ENCODE results near the gene PIH1D1. TPM values are rescaled to one million over a fixed set of nuclear protein-coding genes. Genes with fewer than 3 reads are reported as not detected.
A peak's percentile ranks its signal among the peaks of the same experiment; 100 is the strongest.

PIH1D1 gene
- total and polyA plus RNA-seq, 7 donors, result 62.9 to 105 (median 72.8) TPM

GRCh38 chr19:49422407-49423070, 29.1 kb downstream of the PIH1D1 start:
- peak overlapping the region in 2 of 4 donors; percentile 11 to 16 for H3K4me3 ChIP-seq
- peaks cover 0 to 29% (median 27%) of the 10 kb centered on the region in 4 donors for H3K4me1 ChIP-seq
- no peaks in the 10 kb centered on the region for H3K9me3 ChIP-seq
- intact Hi-C loops (cut with DNase I), result no loop called here
- 3 to 4% methylated on average over 58 of the region's 58 CpGs for WGBS, 2 donors
- peaks cover 66 to 100% (median 98%) of the 10 kb centered on the region in 3 donors for H3K27me3 ChIP-seq
- no peak for DNase-seq
- H3K27ac ChIP-seq, result no peak overlapping the region
- no peaks in the 10 kb centered on the region for H3K36me3 ChIP-seq
- TF ChIP-seq, protein P1, sequence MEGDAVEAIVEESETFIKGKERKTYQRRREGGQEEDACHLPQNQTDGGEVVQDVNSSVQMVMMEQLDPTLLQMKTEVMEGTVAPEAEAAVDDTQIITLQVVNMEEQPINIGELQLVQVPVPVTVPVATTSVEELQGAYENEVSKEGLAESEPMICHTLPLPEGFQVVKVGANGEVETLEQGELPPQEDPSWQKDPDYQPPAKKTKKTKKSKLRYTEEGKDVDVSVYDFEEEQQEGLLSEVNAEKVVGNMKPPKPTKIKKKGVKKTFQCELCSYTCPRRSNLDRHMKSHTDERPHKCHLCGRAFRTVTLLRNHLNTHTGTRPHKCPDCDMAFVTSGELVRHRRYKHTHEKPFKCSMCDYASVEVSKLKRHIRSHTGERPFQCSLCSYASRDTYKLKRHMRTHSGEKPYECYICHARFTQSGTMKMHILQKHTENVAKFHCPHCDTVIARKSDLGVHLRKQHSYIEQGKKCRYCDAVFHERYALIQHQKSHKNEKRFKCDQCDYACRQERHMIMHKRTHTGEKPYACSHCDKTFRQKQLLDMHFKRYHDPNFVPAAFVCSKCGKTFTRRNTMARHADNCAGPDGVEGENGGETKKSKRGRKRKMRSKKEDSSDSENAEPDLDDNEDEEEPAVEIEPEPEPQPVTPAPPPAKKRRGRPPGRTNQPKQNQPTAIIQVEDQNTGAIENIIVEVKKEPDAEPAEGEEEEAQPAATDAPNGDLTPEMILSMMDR (IDR thresholded peaks at IDR 0.05), result peak in 1 of 4 experiments; percentile 10
- TF ChIP-seq POLR2A (IDR thresholded peaks at IDR 0.05), result no peak

DNA sequence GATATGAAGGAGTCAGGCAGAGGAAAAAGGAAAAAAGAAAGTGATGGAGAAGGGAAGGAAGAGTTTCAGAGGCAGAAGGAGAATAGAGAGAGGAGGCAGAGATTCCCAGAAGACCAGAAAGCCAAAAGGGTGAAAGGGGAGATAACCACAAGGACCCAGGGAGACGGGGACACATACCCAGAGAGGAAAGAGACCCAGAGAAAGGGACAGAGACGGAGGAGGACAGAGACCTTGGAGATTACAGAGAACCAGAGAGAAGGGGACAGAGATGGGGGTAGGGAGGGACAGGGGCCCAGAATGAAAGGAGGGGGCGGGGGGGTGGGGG, 29.8 kb downstream of the PIH1D1 start:
- H3K36me3 ChIP-seq, result no peaks in the 10 kb centered on the region
- no peak overlapping the region for H3K27ac ChIP-seq
- peaks cover 59 to 100% (median 97%) of the 10 kb centered on the region in 3 donors for H3K27me3 ChIP-seq
- H3K9me3 ChIP-seq, result no peaks in the 10 kb centered on the region
- 25 to 34% methylated on average over 3 of the region's 3 CpGs for WGBS, 2 donors
- DNase-seq, result no peak
- intact Hi-C loops (cut with DNase I), result no loop called here
- H3K4me1 ChIP-seq, result peaks cover 0 to 29% (median 27%) of the 10 kb centered on the region in 4 donors
- TF ChIP-seq, protein P1 (IDR thresholded peaks at IDR 0.05), result no peak
- TF ChIP-seq POLR2A (IDR thresholded peaks at IDR 0.05), result no peak
- TF ChIP-seq EP300 (IDR thresholded peaks at IDR 0.05), result no peak
- no peak for TF ChIP-seq POLR2AphosphoS5 (IDR thresholded peaks at IDR 0.05)
- H3K4me3 ChIP-seq, result no peak overlapping the region

- no peak for DNase-seq
- WGBS, 2 donors, result 10% methylated on average over 48 of the region's 48 CpGs
- TF ChIP-seq, protein P1 (IDR thresholded peaks at IDR 0.05), result no peak
- TF ChIP-seq POLR2A (IDR thresholded peaks at IDR 0.05) (no peak), EP300 (IDR thresholded peaks at IDR 0.05) (no peak), POLR2AphosphoS5 (IDR thresholded peaks at IDR 0.05) (no peak)
- no peaks in the 10 kb centered on the region for H3K9me3 ChIP-seq
- intact Hi-C loops (cut with DNase I), result no loop called here
- H3K27me3 ChIP-seq, result peaks cover 53 to 100% (median 95%) of the 10 kb centered on the region in 3 donors
- H3K27ac ChIP-seq, result no peak overlapping the region
- H3K36me3 ChIP-seq, result no peaks in the 10 kb centered on the region
- H3K4me1 ChIP-seq, result peaks cover 0 to 29% (median 27%) of the 10 kb centered on the region in 4 donors
- no peak overlapping the region for H3K4me3 ChIP-seq
These were observed 30.4 kb downstream of the PIH1D1 start for GRCh38 chr19:49421039-49421877.

- Histone ChIP-seq H3K9me3 (no peaks in the 10 kb centered on the region), H3K36me3 (no peaks in the 10 kb centered on the region), H3K4me3 (no peak overlapping the region), H3K4me1 (peaks cover 0 to 29% (median 27%) of the 10 kb centered on the region in 4 donors), H3K27ac (no peak overlapping the region), H3K27me3 (peaks cover 44 to 99% (median 90%) of the 10 kb centered on the region in 3 donors)
- TF ChIP-seq, protein P1 (IDR thresholded peaks at IDR 0.05), result no peak
- TF ChIP-seq EP300 (IDR thresholded peaks at IDR 0.05), result no peak
- TF ChIP-seq POLR2A (IDR thresholded peaks at IDR 0.05), result no peak
- no peak for TF ChIP-seq POLR2AphosphoS5 (IDR thresholded peaks at IDR 0.05)
- DNase-seq, result no peak
- intact Hi-C loops (cut with DNase I), result no loop called here
- 63 to 82% methylated on average over 2 of the region's 2 CpGs for WGBS, 2 donors
These were observed 31.4 kb downstream of the PIH1D1 start for GRCh38 chr19:49420227-49420626.

All from sigmoid colon (tissue), 7 donors.